Left lobe of liver (tissue), 2 donors: ENCODE measurements around the gene MTHFSD. TPM values are rescaled to one million over a fixed set of nuclear protein-coding genes. Genes with fewer than 3 reads are reported as not detected.

Experiments used
- ATAC-seq: fragments of 200-7000 bp; cut with Tn5 transposase; one replicate; pipeline ENCODE4 v1.9.1; 2020; ENCODE audit warnings: mild to moderate bottlenecking, moderate library complexity
- DNase-seq: peaks from one replicate; pipeline ENCODE4 v3.0.0-alpha.2; 2020; ENCODE audit warnings: low spot score
- total RNA-seq: library from RNA; stranded (reverse); gene quantifications from one replicate; pipeline ENCODE4 v1.2.1, GENCODE V29; 2021
- donor health status: DM: no; HTN: no; CAD: no; lungs with moderate emphysema.
- donor health status: DM: no; HTN: yes; CAD: no.

The MTHFSD gene
- total RNA-seq, 1 donor from 2014 or later = 9.9 TPM

DNA sequence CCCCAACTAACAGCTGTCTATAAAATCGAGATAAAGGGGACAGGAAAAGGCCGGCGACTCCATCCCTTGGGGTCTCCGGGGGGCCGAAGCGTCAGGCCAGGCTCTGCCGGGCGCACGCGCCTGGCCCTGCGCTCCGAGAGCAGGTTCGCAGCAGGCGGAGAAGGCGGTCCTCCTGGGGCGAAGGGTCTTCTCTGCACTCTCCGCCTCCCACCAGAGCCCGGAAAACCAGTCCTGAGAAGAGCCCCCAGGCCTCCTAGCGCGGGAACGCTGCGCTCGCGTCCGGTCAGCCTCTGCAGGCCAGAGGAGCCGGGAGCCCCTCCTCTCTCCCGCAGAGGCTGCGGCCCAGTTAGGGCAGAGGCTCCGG, 39.6 kb downstream of the MTHFSD start:
- ATAC-seq = no peak
- DNase-seq = no peak

DNA sequence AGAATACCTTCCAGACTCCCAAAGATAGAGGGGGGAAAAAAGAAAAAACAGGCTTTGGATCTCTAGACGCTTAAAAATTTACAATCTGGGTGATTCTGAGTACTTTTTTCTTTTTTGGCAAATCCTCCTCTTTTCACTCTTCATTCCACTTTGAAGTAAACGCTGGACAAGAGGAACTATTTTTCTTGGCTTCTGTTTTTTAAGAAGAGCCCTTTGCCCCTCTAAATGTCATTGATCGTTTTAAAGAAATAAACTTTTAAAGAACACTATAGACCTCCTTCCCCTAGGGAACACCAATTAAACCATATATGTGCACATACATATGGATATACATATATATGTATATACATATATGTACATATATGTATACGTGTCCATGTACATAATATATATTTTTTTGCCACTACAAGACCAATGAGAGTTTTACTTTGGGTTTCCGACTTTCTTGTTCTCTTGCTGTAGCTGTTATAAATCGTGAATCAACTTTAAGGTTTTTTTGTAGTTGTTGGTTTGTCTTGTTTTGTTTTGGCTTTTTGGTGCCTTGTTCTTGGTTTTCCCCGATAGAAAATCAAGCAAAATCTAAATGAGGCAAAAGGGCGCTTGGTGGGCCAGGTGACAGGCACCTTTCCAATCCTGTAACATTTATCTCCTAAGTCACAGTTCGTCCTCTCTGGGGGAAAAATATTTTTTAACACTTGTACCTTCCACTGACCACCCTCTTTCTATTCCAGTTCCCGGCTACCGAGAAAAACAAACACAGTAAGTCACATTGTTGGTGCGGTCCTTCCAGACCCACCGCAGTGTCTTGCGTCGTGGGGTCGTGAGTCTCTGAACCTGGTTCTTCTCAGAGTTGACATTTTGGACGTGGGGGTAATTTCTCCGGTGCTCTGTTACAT, 40.3 kb downstream of the MTHFSD start:
- no peak for DNase-seq
- ATAC-seq = no peak

DNA sequence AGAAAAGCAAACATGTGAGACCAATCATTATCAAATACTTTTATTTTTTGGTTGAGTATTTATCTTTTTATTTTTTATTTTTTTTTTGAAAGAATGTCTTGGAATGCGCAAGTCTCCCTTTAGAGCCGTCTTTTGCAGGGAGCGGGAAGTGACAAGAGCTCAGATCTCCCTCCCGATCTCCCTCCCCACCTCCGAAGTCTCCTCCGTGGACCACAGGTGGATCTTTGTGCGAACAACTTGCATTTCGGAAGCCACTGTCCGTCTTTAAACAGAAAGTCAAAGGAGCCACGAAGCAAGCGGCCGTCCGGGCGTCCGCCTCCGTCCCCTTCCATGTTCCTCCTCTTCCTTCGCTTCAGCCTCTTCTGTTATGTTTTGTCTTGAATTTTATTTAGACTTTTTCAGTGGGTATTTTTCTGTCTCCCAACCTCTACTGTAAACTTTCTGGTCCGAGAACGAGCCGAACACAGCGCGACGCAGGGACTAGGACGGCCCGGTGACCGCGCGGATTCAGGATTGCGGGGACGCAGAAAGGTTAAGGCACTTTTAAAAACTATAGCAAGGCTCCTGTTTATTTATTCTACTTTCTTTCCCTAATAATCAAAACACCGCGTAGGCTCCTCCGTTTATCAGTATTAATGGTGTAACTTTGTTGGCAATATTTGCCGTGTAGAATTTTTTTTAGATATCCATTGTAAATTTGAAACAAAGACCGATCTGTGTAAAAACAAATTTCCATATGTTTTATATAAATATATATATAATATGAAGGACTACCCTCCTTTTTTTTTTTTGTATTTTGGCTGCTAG, 41.4 kb downstream of the MTHFSD start:
- DNase-seq = no peak
- ATAC-seq = no peak

DNA sequence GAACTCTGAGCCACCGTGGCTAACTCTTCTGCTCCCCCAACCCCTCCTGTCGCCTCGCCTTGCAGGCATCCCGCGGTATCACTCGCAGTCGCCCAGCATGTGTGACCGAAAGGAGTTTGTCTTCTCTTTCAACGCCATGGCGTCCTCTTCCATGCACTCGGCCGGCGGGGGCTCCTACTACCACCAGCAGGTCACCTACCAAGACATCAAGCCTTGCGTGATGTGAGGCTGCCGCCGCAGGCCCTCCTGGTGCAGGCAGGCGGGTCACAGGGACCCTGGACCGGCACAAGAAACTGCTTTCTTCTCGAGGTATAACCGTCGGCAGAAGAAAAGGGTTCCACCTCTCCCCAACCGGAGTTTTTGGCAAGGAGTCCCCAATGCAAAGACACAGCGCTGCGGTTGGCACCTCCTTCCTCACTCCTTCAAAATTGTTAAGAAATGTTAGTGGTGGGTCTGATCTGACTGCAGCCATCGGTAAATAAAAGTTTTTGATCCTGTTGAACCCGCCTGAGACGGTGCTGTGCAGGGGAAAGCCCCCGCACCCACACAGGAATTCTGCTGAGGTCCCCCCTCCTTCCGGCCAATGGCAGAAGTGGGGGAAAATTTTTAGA, 42.1 kb downstream of the MTHFSD start:
- no peak for DNase-seq
- ATAC-seq = no peak

DNA sequence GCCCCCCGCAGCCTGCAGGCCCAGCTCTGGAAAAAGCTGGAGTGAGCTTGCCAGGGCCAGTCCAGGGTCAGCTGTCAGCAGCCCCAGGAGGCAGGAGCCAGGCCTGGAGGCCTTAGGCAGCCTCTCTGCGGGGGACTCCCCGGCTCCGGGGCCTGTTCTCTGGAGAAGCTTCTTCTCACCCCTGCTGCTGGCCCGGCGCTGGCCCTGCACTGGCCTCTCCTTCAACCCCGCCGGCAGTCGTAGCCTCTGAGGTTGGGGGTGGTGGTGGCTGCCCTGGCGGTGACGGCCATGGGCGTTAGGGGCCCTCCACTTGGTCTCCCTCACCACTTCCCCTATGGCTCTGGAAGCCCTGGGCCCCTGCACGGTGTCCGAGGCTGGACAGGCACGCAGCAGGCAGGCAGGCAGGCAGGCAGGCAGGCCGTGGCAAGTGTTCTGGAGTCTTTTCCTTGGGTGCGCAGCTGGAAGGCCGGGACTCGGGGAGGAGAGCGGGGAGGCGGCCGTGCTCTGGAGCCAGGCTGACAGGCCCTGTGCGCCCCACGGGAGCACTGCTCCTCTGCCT, 42.7 kb downstream of the MTHFSD start:
- ATAC-seq (no peak), DNase-seq (no peak)

DNA sequence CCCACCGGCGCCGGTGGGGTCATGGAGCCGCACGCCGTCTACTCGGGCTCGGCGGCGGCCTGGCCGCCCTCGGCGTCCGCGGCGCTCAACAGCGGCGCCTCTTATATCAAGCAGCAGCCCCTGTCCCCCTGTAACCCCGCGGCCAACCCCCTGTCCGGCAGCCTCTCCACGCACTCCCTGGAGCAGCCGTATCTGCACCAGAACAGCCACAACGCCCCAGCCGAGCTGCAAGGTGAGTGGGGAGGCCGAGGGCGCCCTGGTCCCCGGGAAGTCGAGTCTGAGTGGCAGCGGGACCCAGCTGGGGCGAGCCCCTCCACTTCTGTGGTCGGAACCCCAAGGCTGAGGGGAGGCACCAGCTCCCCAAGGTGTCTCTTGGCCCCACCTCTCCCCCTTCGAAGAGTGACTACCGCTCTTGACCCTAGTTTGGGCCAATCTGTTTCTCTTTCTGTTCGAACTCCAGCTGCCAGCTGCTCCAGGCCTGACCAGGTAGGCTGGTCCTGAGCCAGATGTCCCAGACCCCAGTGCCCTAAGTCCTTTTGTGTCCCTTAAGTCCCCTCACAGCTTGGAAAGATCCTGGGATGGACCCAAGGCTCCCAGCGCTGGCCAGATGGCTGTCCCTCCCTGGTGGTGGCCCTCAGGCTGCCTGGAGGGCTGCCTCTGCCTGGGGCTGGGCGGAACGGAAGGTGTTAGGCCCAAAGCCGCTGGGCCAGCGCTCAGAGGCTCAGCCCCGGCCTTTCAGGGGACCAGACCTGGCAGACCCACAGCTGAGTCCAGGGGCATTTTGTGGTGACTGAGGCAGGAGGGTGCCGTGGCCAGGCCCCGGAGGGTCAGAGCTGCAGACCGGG, 43.5 kb downstream of the MTHFSD start:
- no peak for ATAC-seq
- no peak for DNase-seq

DNA sequence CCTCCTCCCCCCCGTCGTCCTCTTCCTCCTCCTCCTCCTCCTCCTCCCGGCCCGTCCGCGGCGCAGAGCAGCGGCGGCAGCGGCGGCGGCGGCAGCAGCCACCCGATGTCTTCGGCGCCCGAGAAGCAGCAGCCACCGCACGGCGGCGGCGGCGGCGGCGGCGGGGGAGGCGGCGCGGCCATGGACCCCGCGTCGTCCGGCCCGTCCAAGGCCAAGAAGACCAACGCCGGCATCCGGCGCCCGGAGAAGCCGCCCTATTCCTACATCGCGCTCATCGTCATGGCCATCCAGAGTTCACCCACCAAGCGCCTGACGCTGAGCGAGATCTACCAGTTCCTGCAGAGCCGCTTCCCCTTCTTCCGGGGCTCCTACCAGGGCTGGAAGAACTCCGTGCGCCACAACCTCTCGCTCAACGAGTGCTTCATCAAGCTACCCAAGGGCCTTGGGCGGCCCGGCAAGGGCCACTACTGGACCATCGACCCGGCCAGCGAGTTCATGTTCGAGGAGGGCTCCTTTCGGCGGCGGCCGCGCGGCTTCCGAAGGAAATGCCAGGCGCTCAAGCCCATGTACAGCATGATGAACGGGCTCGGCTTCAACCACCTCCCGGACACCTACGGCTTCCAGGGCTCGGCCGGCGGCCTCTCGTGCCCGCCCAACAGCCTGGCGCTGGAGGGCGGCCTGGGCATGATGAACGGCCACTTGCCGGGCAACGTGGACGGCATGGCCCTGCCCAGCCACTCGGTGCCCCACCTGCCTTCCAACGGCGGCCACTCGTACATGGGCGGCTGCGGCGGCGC, 44.4 kb downstream of the MTHFSD start, which contains the start of gene FOXF1:
Gene FOXF1, plus strand, starts transcription at position 63 of the 797 bp plus-strand sequence. Its CDS starts 43 bp downstream, at position 106.
- ATAC-seq (no peak), DNase-seq (no peak)

DNA sequence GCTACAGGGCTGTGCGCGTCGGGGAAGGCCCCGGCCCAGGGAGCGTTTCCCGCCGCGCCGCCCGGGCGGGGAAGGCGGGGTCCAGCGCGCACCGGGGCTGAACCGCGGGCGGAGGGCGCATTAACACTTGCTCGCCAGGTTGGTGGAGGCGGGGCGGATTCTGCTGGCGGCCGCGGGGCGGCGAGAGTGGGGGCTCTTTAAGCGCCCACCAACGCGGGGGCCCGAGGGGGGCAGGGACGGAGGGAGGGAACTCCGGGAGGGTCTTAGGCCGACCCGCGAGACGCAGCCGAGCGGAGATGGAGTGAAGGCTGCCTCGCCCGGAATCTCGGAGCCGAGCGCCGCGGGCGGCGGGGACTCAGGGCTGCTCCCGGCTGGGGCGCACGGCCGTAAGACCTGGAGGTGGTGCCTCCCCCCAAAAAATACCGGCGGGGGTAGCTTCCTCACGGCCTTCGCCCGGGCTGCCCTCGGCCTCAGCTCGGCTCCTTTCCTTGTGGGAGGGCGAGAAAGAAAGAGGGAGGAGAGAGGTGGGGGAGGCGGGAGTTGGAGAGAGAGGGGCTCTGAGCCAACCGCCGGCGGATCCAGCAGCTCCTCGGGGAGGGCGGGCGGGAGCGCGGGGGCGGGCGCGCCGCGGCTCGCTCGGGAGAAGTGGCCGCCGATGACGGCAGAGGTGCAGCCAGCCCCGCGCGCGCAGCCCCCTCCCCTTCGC, 45.1 kb downstream of the MTHFSD start:
- DNase-seq (no peak), ATAC-seq (peak; percentile 34)

DNA sequence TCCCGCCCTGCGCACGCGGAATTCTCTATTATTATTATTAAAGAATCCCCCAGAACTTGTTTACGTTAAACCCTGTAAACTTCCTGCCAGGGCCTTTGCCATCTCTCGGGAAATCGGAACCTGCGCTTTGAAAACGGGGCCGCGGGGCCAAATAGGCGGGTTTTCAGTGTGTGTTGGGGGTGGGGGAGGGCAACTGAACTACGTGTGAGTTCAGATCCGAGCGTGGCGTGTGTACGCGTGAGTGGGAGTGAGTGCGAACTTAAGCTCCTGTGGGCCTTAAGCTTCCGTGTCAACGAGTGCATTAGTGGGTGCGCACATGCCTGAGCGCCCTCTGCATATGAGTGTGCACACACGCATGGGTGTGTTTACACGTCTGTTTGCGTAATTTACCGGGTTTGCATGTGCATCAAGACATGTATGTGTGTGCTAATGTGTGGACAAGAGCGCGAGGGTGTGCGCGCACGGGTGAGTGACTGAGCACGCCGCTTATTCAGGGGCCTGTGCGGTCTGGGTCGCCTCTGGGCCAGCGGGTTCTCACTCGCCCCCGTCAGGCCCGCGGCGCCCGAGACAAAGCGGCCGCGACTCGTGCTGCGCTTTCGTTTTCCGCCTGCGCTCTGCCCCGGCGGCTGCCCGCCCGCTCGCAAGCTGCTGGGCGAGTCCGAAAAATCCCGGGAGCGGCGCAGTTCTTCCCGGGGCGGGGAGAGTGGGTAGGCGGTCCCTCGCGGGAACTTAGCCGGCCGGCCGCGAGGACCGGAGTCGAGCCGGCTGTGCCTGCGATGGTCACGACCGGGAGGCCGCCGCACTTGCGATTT, 45.9 kb downstream of the MTHFSD start:
- DNase-seq = peak; percentile 58
- ATAC-seq = peak; percentile 78

DNA sequence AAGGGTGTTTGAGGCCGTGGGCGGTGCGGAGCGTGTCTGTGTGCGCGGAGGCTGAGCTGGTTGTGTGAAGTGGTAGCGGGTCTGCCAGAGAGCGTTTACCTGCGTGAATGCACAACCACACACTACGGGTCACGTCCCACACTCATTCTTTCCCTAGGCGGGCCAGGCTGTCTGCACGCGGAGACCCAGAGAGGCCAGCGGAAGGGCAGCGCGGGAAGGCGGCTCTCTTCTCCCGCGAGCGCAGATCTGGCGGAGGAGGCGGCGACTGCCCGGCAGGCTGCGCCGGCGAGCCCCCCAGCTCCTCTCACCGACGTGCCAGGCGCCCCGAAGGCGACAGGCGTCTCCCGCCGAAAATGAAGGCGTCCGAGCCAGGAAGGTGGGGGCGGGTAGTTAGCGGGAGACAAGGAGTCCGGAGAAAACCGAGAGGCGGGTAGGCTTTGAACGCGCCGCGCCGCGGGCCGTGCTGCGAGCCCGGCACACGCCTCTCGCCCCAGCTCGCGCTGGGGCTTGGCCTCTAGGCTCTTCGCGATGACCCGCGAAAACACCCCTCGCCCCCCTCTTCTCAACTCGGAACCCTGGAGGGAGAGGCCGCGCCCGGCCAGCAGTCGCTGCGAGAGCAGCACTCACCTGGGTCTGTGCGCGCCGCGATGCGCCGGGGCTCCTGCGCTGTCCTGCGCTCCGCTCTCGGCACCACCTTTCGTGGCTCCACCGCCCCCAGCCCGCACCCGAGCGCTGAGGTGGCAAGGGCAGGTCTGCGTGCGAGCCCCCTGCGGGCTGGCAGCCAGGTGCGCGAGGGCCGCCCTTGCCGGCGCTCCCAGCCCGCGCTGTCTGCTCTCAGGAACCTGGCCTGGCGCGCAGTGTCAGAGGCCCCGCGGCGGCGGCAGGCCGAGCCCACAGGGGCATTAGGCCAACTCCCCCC, 46.7 kb downstream of the MTHFSD start:
- DNase-seq (no peak), ATAC-seq (no peak)

DNA sequence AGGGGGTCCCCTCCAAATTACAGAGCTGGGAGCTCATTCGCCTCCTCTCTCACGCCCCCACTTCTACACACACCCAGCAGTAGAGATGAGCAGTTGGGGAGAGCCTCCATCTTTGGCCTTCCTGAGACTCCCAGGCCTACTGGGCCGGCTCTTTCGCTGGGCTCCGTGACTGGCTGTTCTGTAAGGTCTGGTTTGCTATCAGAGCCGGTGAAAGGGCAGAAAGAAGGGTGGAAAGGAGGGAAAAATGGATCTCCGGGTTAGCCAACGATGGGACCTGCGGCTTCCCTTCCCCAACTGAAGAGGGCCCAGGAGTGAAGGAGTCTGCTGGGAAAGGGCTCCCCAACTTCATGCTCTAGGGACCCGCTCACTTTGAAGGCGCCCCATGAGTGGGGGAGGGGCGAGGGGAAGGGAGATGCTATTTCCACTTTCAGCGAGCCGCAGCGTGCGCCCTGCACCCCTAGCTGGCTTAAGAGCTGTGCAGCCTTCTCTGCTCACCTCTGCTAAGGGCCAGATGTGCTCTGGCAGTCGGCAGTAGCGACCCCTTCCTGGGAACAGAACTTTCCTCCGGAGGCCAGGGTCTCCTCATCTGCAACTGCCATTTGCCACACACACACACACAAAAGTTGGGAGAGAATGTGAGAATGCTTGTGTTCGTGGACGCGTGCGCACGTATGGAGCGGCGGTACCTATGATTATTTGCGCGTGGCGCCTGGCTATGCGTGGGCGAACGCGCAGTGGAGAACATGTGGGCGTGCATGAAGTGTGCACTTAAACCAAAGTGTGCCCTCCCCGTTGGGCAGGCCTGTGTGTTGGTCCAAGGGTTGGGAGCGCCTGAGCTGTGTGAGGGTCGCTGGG, 47.6 kb downstream of the MTHFSD start:
- DNase-seq = no peak
- ATAC-seq = no peak

DNA sequence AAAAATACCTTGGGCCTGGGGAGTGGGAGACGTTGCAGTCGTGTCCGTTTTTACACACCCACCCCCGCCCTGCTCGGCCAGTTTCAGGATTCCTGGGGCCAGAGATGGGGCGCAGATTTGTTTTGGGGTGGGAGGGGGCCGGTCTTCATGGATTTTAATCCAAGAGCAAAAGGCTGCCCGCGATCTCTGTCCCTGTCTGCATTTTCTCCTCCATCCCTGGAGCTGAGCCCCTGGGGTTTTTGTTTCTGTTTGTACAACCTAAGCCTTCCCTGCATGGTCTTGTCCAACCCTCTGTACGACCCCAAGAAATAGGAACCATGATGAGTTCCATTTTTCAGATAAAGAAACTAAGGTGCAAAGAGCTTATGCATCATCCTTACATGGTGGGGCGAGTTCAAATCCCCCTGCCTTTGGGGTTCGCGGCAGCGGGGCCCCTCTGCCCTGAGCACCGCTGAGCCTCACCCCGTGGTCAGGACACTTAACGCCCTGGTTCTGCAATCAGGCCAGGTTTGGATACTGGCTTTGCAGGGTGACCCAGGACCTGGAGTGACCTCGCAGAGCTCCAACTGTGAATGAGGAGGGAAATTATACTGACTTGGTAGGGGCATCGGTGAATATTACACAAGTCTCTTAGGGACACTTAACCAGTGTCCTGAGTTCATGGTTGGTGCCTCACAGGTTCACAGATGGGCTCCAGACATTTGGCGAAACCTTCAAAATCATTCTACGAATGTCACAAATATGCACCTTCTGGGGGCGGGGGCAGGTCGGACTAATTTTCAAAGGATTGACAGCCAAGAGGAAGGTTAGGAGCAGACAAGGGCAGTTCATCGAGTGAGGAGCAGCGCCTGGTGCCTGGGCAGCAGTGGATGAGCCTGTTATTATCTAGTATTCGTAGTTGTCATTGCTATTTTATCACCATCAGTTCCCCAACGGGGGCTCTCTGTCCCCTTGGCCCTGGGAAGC, 48.9 kb downstream of the MTHFSD start:
- no peak for DNase-seq
- no peak for ATAC-seq

DNA sequence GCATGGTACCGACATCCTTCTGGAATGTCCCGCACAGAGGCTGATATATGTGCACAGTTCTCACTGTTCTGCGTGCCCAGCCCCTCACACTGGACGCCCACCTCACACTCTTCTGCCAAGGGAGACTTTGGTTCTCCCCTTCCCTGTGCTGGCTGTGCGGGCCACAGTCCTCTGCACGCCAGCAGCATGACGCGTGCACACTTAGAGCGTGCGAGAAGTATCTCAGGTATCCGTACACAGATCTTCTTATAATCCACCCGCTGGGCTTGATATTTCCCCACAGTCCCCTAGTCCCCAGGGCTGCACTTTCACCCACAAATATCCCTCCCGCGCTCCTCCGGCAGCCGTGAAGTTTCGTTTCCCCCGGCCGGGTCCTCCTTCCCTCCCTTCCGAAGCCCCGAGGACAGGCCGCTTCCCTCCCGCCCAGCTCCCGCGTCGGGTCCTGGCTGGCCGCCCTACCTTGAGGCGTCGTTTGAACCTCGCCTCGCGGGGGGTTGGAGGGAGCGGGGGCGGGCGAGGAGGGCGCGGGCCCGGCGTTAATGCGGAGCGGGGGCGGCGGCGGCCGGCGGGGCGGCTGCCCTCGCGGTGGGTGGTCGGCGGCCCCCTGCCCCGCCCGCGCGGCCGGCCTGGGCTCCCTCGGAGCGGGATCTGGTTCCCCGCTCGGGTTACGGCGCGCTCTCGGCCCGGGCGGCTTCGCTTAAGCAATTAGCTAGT, 49.7 kb downstream of the MTHFSD start:
- no peak for ATAC-seq
- DNase-seq = no peak
